Esophagus (tissue), 2 donors: Measurements from ENCODE around the gene PCDHGA10. TPM values are rescaled to one million over a fixed set of nuclear protein-coding genes. Genes with fewer than 3 reads are reported as not detected.

ENCODE experiments used
- H3K27ac ChIP-seq, 2 donors: one replicate each; pipeline ENCODE4 v1.5.1; 2013; ENCODE audit warnings: low read depth in 2 of 2, mild to moderate bottlenecking in 2 of 2, inconsistent platforms in 1 of 2, low read length in 1 of 2, moderate library complexity in 1 of 2
- H3K27me3 ChIP-seq, 2 donors: one replicate each; pipeline ENCODE4 v1.6.1; 2013; ENCODE audit warnings: low read length in 2 of 2, control low read depth in 1 of 2, mild to moderate bottlenecking in 1 of 2; ENCODE audit not compliant: insufficient read depth in 2 of 2, control insufficient read depth in 1 of 2
- H3K36me3 ChIP-seq, 2 donors: one replicate each; pipeline ENCODE4 v1.6.1; 2013; ENCODE audit warnings: low read length in 1 of 2; ENCODE audit not compliant: control insufficient read depth in 2 of 2, insufficient read depth in 2 of 2
- H3K4me1 ChIP-seq, 2 donors: one replicate each; pipeline ENCODE4 v1.6.1; 2013; ENCODE audit warnings: low read length in 1 of 2; ENCODE audit not compliant: control insufficient read depth in 2 of 2, insufficient read depth in 2 of 2
- H3K4me3 ChIP-seq, 2 donors: one replicate each; pipeline ENCODE4 v1.5.1; 2013; ENCODE audit warnings: low read length in 2 of 2, mild to moderate bottlenecking in 2 of 2, low read depth in 1 of 2, moderate library complexity in 1 of 2
- H3K9me3 ChIP-seq, 2 donors: one replicate each; pipeline ENCODE4 v1.6.1; 2013; ENCODE audit warnings: mild to moderate bottlenecking in 2 of 2, low read depth in 1 of 2, low read length in 1 of 2, moderate library complexity in 1 of 2; ENCODE audit not compliant: control insufficient read depth in 2 of 2, insufficient read depth in 1 of 2
- WGBS, 2 donors: extraction: QIAGEN DNeasy Blood & Tissue Kit; methylation state at CpG; one replicate each; pipeline ENCODE4 v1.1.7; 2013; 5-methylcytosine and 5-hydroxymethylcytosine counted together
- polyA plus RNA-seq, 2 donors: library from polyadenylated mRNA; stranded (reverse); fragments of 200-250 nt; gene quantifications; one replicate each; pipeline ENCODE4 v1.2.3, GENCODE V29; 2013
- donor health status: healthy with polysubstance abuse.
- donor health status: Bipolar disorder and iron deficiency.

The PCDHGA10 gene
- polyA plus RNA-seq, 2 donors, result 1.1 to 1.2 TPM

DNA sequence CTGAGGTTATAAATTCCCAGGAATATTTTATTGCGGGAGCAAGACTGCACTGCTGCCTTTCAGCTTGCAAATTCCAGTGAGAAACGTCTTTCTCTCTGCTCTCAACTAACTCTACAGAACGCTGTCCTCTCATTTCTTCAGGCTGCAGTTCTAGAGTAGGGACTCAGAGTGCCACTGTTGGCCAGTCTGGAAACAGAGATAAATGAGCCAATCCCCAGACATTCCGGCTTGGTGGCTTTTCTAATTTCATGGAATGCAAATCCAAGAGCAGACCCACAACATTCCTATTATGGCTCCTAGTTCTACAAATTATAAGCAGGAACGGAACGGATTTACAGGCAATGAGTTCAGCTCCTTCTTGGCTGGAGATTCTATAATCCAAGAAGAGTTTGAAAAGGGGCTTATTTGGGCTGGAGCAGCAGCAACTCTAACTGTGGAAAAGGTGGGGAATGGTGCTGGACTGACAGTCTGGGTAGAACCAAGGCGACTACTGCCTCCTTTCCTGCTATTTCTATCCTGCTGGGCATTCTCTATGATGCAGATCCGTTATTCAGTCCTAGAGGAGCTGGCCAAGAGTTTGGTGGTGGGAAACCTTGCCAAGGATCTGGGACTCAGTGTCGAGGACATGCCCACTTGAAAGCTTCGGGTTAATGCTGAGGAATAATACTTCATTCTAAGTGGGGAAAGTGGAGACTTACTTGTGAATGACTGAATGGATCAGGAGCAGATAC lies 26.8 kb downstream of the PCDHGA10 start:
- H3K4me1 ChIP-seq, result no peaks in the 10 kb centered on the region
- H3K27ac ChIP-seq, result no peak overlapping the region
- H3K9me3 ChIP-seq, result peaks cover 10 to 16% of the 10 kb centered on the region in 2 donors
- 65 to 69% methylated on average over 10 of the region's 10 CpGs for WGBS, 2 donors
- no peak overlapping the region for H3K4me3 ChIP-seq
- no peaks in the 10 kb centered on the region for H3K36me3 ChIP-seq
- no peaks in the 10 kb centered on the region for H3K27me3 ChIP-seq

- Histone ChIP-seq H3K9me3 (peaks cover 10 to 16% of the 10 kb centered on the region in 2 donors), H3K27ac (no peak overlapping the region), H3K36me3 (no peaks in the 10 kb centered on the region), H3K4me3 (no peak overlapping the region), H3K27me3 (no peaks in the 10 kb centered on the region), H3K4me1 (no peaks in the 10 kb centered on the region)
- WGBS, 2 donors, result 93 to 94% methylated on average over 9 of the region's 9 CpGs
Measured at GRCh38 chr5:141440341-141440740, 27.6 kb downstream of the PCDHGA10 start.

DNA sequence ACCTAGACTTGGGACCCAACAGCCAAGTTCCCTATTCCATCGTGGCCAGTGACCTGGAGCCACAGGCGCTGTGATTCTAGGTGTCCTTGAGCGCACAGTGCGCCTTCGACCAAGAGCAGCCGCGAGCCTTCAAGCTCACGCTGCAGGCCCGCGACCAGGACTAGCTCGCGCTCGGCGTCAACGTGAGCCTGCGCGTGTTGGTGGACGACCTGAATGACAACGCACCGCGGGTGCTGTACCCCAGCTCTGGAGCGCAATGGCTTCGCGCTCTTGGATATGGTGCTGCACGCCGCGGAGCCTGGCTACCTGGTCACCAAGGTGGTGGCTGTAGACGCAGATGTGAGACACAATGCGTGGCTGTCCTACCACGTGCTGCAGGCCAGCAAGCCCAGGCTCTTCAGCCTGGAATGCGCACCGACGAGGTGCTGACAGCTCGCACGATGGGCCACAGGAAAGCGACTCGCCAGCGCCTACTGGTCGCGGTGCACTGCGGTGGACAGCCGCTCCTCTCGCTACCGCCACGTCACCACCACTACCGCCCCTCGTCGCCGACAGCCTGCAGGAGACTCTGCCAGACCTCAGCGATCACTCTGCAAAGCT lies 28.9 kb downstream of the PCDHGA10 start:
- H3K4me1 ChIP-seq, result no peaks in the 10 kb centered on the region
- peaks cover 10 to 16% of the 10 kb centered on the region in 2 donors for H3K9me3 ChIP-seq
- H3K36me3 ChIP-seq, result no peaks in the 10 kb centered on the region
- no peak overlapping the region for H3K27ac ChIP-seq
- H3K4me3 ChIP-seq, result no peak overlapping the region
- no peaks in the 10 kb centered on the region for H3K27me3 ChIP-seq
- WGBS, 2 donors, result 50 to 54% methylated on average over 50 of the region's 50 CpGs

GRCh38 chr5:141465351-141465750 lies 52.6 kb downstream of the PCDHGA10 start:
- Histone ChIP-seq H3K27ac (no peak overlapping the region), H3K27me3 (no peaks in the 10 kb centered on the region), H3K4me1 (no peaks in the 10 kb centered on the region), H3K36me3 (no peaks in the 10 kb centered on the region), H3K9me3 (no peaks in the 10 kb centered on the region), H3K4me3 (no peak overlapping the region)
- WGBS, 2 donors, result 96 to 99% methylated on average over 3 of the region's 3 CpGs

Other genes starting within 250 kb of the PCDHGA10 start
- gene PCDHB7, start 240.3 kb upstream of the PCDHGA10 start, polyA plus RNA-seq, result under 1 TPM; 0.02 to 0.14 TPM
- under 1 TPM; 0.04 TPM for gene PCDHB8, start 235.2 kb upstream of the PCDHGA10 start, polyA plus RNA-seq
- under 1 TPM; 0.08 to 0.16 TPM for gene PCDHB16, start 230.6 kb upstream of the PCDHGA10 start, polyA plus RNA-seq
- under 1 TPM; 0.16 to 0.18 TPM for gene PCDHB9, start 225.8 kb upstream of the PCDHGA10 start, polyA plus RNA-seq
- under 1 TPM; 0.10 to 0.44 TPM for gene PCDHB10, start 220.6 kb upstream of the PCDHGA10 start, polyA plus RNA-seq
- gene PCDHB11, start 213.4 kb upstream of the PCDHGA10 start, polyA plus RNA-seq, result under 1 TPM; 0.16 to 0.47 TPM
- gene PCDHB12, start 204.3 kb upstream of the PCDHGA10 start, polyA plus RNA-seq, result under 1 TPM; 0.08 to 0.15 TPM
- gene PCDHB13, start 199.1 kb upstream of the PCDHGA10 start, polyA plus RNA-seq, result under 1 TPM; 0.29 to 0.33 TPM
- gene PCDHB14, start 189.6 kb upstream of the PCDHGA10 start, polyA plus RNA-seq, result under 1 TPM; 0.67 to 0.88 TPM
- under 1 TPM; 0.37 to 0.80 TPM for gene PCDHB15, start 167.6 kb upstream of the PCDHGA10 start, polyA plus RNA-seq
- gene SLC25A2, start 108.9 kb upstream of the PCDHGA10 start, polyA plus RNA-seq, result under 1 TPM; 0.05 to 0.29 TPM
- gene TAF7, start 92.2 kb upstream of the PCDHGA10 start, polyA plus RNA-seq, result 10 to 100 TPM; 22.5 to 35.3 TPM
- gene PCDHGA1, start 82.5 kb upstream of the PCDHGA10 start, polyA plus RNA-seq, result under 1 TPM; 0.13 to 0.22 TPM
- gene PCDHGA2, start 74.2 kb upstream of the PCDHGA10 start, polyA plus RNA-seq, result under 1 TPM; 0.14 to 0.27 TPM
- gene PCDHGA3, start 69.2 kb upstream of the PCDHGA10 start, polyA plus RNA-seq, result under 1 TPM; 0.08 to 0.12 TPM
- gene PCDHGB1, start 62.9 kb upstream of the PCDHGA10 start, polyA plus RNA-seq, result under 1 TPM; 0.19 to 0.39 TPM
- gene PCDHGA4, start 58.0 kb upstream of the PCDHGA10 start, polyA plus RNA-seq, result under 1 TPM; 0.11 to 0.12 TPM
- under 1 TPM; 0.20 to 0.39 TPM for gene PCDHGB2, start 53.0 kb upstream of the PCDHGA10 start, polyA plus RNA-seq
- under 1 TPM; 0.14 to 0.28 TPM for gene PCDHGA5, start 48.8 kb upstream of the PCDHGA10 start, polyA plus RNA-seq
- under 1 TPM; 0.13 to 0.37 TPM for gene PCDHGB3, start 42.7 kb upstream of the PCDHGA10 start, polyA plus RNA-seq
- gene PCDHGA6, start 39.1 kb upstream of the PCDHGA10 start, polyA plus RNA-seq, result under 1 TPM; 0.36 to 0.63 TPM
- gene PCDHGA7, start 30.2 kb upstream of the PCDHGA10 start, polyA plus RNA-seq, result under 1 TPM; 0.24 to 0.53 TPM
- under 1 TPM; 0.36 to 0.37 TPM for gene PCDHGB4, start 25.3 kb upstream of the PCDHGA10 start, polyA plus RNA-seq
- under 1 TPM; 0.06 to 0.29 TPM for gene PCDHGA8, start 20.4 kb upstream of the PCDHGA10 start, polyA plus RNA-seq
- 1 to 10 TPM; 1.0 to 1.7 TPM for gene PCDHGB5, start 15.0 kb upstream of the PCDHGA10 start, polyA plus RNA-seq
- gene PCDHGA9, start 10.2 kb upstream of the PCDHGA10 start, polyA plus RNA-seq, result under 1 TPM; 0.54 to 0.83 TPM
- gene PCDHGB6, start 5.0 kb upstream of the PCDHGA10 start, polyA plus RNA-seq, result under 1 TPM; 0.60 to 0.92 TPM
- gene PCDHGB7, start 4.7 kb downstream of the PCDHGA10 start, polyA plus RNA-seq, result 1 to 10 TPM; 1.2 to 1.4 TPM
- under 1 TPM; 0.44 to 0.75 TPM for gene PCDHGA11, start 8.1 kb downstream of the PCDHGA10 start, polyA plus RNA-seq
- under 1 TPM; 0.34 to 0.65 TPM for gene PCDHGA12, start 17.5 kb downstream of the PCDHGA10 start, polyA plus RNA-seq
- gene PCDHGC3, start 63.0 kb downstream of the PCDHGA10 start, polyA plus RNA-seq, result 10 to 100 TPM; 25.8 to 32.1 TPM
- under 1 TPM; 0.05 to 0.45 TPM for gene PCDHGC4, start 72.0 kb downstream of the PCDHGA10 start, polyA plus RNA-seq
- gene PCDHGC5, start 76.1 kb downstream of the PCDHGA10 start, polyA plus RNA-seq, result under 1 TPM; 0.05 to 0.43 TPM
- gene DIAPH1, start 206.0 kb downstream of the PCDHGA10 start, polyA plus RNA-seq, result 10 to 100 TPM; 84.2 to 84.5 TPM
- gene HDAC3, start 223.9 kb downstream of the PCDHGA10 start, polyA plus RNA-seq, result 10 to 100 TPM; 38.9 to 46.3 TPM
- 1 to 10 TPM; 6.3 to 6.7 TPM for gene RELL2, start 224.0 kb downstream of the PCDHGA10 start, polyA plus RNA-seq
- gene FCHSD1, start 238.4 kb downstream of the PCDHGA10 start, polyA plus RNA-seq, result 10 to 100 TPM; 10.3 to 16.2 TPM